HFF-Myc (cell line): ENCODE results near the gene GRB10.

Source experiments
- DNase-seq: peaks from one replicate; pipeline ENCODE4 v3.0.0-alpha.2; 2011; ENCODE audit warnings: low read depth; ENCODE audit errors: extremely low read depth
- H3K4me3 ChIP-seq: replicated peaks from 2 replicates; pipeline ENCODE4 v1.5.1; 2011; ENCODE audit warnings: low read depth, mild to moderate bottlenecking, control low read depth, low read length
- CTCF ChIP-seq: IDR thresholded peaks from 2 replicates; pipeline ENCODE4 v1.5.1; 2012; ENCODE audit warnings: mild to moderate bottlenecking, low read depth, low read length, control low read depth; ENCODE audit errors: missing control alignments

Gene GRB10

GRCh38 chr7:50805447-50806125, 22.9 kb upstream of the GRB10 start:
- no peak overlapping the region for H3K4me3 ChIP-seq
- TF ChIP-seq CTCF = no peak
- no peak for DNase-seq

- no peak for DNase-seq
- no peak for TF ChIP-seq CTCF
- H3K4me3 ChIP-seq = no peak overlapping the region
These were observed 21.0 kb upstream of the GRB10 start for GRCh38 chr7:50803359-50804337.

- no peak for DNase-seq
- TF ChIP-seq CTCF = no peak
- no peak overlapping the region for H3K4me3 ChIP-seq
These were observed 19.2 kb upstream of the GRB10 start for GRCh38 chr7:50801907-50802306.

GRCh38 chr7:50799873-50800272, 17.2 kb upstream of the GRB10 start:
- no peak for DNase-seq
- no peak overlapping the region for H3K4me3 ChIP-seq
- no peak for TF ChIP-seq CTCF

GRCh38 chr7:50798126-50798525, 15.4 kb upstream of the GRB10 start:
- no peak for DNase-seq
- H3K4me3 ChIP-seq = no peak overlapping the region
- no peak for TF ChIP-seq CTCF

GRCh38 chr7:50795831-50796230, 13.1 kb upstream of the GRB10 start:
- no peak for DNase-seq
- no peak overlapping the region for H3K4me3 ChIP-seq
- TF ChIP-seq CTCF = no peak
